Astrocyte of the spinal cord (primary cell): Measurements from ENCODE around the gene DUSP8.

ENCODE experiments used
- DNase-seq: peaks from one replicate; pipeline ENCODE4 v3.0.0; 2011; ENCODE audit warnings: low read depth, low spot score
- H3K4me3 ChIP-seq: 2 replicates; pipeline ENCODE4 v1.5.1; 2011; ENCODE audit warnings: low read depth, mild to moderate bottlenecking, low read length, moderate library complexity
- in situ Hi-C: cut with HindIII; loops from 2 replicates; pipeline ENCODE4 v1.10.0; 2017; ENCODE audit warnings: low sequenced_read_pairs
- TF ChIP-seq, protein P1 (sequence below): IDR thresholded peaks from 2 replicates; pipeline ENCODE4 v1.5.1; 2012; ENCODE audit warnings: low read depth, mild to moderate bottlenecking, low read length, inconsistent platforms

The DUSP8 gene

GRCh38 chr11:1571760-1572196 is 293 bp downstream of the DUSP8 start:
- no peak for DNase-seq
- in situ Hi-C loops, result no loop called here
- peak overlapping the region; percentile 49 for H3K4me3 ChIP-seq
- TF ChIP-seq, protein P1, sequence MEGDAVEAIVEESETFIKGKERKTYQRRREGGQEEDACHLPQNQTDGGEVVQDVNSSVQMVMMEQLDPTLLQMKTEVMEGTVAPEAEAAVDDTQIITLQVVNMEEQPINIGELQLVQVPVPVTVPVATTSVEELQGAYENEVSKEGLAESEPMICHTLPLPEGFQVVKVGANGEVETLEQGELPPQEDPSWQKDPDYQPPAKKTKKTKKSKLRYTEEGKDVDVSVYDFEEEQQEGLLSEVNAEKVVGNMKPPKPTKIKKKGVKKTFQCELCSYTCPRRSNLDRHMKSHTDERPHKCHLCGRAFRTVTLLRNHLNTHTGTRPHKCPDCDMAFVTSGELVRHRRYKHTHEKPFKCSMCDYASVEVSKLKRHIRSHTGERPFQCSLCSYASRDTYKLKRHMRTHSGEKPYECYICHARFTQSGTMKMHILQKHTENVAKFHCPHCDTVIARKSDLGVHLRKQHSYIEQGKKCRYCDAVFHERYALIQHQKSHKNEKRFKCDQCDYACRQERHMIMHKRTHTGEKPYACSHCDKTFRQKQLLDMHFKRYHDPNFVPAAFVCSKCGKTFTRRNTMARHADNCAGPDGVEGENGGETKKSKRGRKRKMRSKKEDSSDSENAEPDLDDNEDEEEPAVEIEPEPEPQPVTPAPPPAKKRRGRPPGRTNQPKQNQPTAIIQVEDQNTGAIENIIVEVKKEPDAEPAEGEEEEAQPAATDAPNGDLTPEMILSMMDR, result no peak

DNA sequence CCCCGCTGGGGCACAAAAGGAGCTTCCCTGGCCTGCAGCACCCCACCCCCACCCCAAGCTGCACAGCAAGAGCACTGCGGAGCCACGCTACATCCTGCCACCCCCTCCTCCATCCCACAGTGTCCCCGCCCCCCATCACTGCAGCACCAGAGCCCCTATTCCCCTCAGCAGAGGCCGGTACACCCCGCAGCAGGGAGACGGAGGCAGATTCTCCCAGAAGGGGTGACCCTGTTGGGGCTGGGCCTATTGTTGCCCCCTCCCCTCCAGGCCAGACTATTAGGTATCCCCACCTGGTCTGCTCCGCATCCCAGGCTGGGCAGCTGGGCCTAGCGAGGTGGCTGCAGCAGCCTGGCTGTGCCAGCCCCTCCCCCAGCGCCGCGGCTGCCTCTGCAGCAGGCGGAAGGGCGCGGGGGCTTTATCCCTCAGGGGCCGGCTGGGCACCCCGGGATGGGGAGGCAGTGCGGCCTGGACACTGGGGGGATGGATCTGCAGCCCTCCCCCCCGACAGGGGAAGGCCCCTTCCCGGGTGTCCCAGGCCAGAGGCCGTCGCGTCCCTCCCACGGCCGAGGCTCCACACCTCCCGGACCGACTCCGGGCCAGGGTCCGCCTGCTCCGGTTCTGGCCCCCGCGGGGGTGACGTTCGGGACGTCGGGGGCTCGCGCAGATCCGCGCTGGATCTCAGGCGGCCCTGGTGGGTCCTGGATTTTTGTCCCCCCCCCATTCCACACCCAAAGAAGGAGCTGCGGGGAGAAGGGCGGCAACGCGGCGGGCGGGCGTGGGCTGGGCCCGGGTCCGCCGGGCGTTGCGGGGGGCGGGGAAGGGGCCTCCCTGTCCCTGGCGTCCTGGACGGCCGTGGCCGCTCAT is 943 bp downstream of the DUSP8 start:
- H3K4me3 ChIP-seq, result peak overlapping the region; percentile 49
- in situ Hi-C loops, result no loop called here
- DNase-seq, result no peak
- TF ChIP-seq, protein P1, result no peak

- peak overlapping the region; percentile 49 for H3K4me3 ChIP-seq
- in situ Hi-C loops, result no loop called here
- no peak for DNase-seq
- TF ChIP-seq, protein P1, result no peak
These were observed 1.6 kb downstream of the DUSP8 start for GRCh38 chr11:1570531-1570895.

DNA sequence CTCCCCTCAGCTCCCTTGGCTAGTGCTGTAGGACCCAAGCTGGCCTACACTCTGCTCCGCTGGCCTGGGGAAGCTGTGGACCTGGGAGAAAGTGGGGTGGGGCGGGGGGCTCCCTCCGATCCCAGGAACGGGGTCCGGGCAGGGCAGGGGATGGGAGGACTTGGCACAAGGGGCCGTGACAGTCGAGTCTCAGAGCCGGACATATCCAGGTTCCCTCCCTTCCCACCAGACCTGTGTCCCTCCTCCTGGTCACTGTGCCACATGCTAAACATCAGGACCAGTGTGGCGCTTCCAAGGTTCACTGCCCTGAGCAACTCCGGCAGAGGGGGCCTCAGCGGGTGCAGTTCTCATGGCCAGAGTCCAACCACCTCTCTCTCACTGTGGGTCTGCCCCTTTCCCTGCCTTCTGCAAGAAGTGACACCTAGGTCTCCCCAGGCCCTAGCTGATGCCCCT is 2.0 kb downstream of the DUSP8 start:
- no peak overlapping the region for H3K4me3 ChIP-seq
- in situ Hi-C loops, result no loop called here
- no peak for DNase-seq
- TF ChIP-seq, protein P1, result no peak

DNA sequence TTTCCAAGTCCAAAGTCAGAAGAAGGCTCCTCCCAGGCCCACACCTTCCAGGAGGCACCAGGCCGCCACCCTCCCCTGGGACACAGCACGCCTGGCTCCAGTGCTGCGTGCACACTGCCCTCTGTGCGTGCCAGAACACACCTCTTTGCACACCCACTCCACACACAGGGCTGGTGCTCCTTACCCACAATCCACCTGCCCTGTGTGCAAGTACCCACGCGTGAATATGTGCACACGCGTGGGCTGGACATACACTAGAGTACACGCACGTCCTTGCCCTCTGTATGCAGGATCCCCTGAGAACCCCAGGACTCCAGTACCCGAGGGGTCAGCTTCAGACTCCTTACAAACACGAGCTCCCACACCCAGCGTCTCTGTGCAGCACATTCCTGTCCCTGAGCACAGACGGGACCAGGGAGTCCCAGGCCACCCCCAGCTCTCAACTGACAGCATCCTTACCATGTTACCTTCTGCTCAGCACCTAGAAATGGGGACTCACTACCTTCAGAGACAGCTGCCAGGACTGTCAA is 2.8 kb downstream of the DUSP8 start:
- no peak overlapping the region for H3K4me3 ChIP-seq
- TF ChIP-seq, protein P1, result no peak
- in situ Hi-C loops, result no loop called here
- no peak for DNase-seq

DNA sequence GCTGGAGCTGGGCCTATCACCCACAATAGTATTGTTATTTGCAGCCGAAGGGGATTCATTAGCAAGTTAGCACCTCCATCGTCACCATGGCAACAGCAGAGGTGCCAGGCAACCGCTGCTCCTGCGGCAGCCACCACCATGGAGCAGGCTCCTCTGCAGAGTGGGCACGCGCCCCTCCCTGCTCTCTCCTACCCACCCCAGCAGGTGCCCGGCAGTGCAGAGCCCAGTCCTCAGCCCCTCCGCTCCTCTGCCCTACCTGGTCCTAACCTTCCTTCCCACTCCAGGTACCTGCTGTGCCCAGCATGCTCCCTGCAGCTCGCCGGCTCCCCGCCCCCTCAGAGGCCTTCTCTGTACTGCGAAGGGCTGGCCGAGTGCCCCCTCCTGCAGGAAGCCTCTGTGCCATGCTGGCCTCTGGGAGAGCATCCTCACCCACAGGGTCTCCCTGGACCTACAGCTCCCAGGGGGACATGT is 3.6 kb downstream of the DUSP8 start:
- H3K4me3 ChIP-seq, result no peak overlapping the region
- in situ Hi-C loops, result no loop called here
- no peak for DNase-seq
- TF ChIP-seq, protein P1, result no peak
